Caco-2 (cell line): Measurements from ENCODE around the gene CDK11B. TPM values are rescaled to one million over a fixed set of nuclear protein-coding genes. Genes with fewer than 3 reads are reported as not detected.
"Not testable (repeated sequence)": the region's sequence is repeated elsewhere in the genome, so short reads cannot be mapped to it uniquely, and the experiment has no call there.

Experiments used
- BruUV-seq: library from RNA; stranded (reverse); fragments of 400-500 nt; replicated peaks from 2 replicates; lab custom pipeline; 2021; lab: Mats Ljungman, UMichigan
- CTCF ChIA-PET: fragments of 300-600 bp; sonication (Branson Sonifier 250); formaldehyde crosslinking; loops from one replicate; lab custom pipeline; 2022; ENCODE audit warnings: antibody characterized with exemption; lab: Charles Lee
- POLR2A ChIA-PET: fragments of 300-600 bp; sonication (Branson Sonifier 250); formaldehyde crosslinking; loops from one replicate; lab custom pipeline; 2022; ENCODE audit warnings: antibody characterized with exemption; lab: Charles Lee
- DNase-seq, 2 experiments: peaks; one replicate each; pipeline versions ENCODE4 v3.0.0 to v3.0.0-alpha.2; 2020 to 2022
- H3K27me3 ChIP-seq: replicated peaks from 2 replicates; pipeline ENCODE4 v1.6.0; 2011; ENCODE audit warnings: low read length; ENCODE audit not compliant: control insufficient read depth, insufficient read depth
- H3K36me3 ChIP-seq: 2 replicates; pipeline ENCODE4 v1.5.1; 2011; ENCODE audit warnings: low read length; ENCODE audit not compliant: control insufficient read depth, insufficient read depth
- H3K4me1 ChIP-seq: fragments of 250-450 bp; sonication (Bioruptor Pico); 2 replicates; pipeline ENCODE4 v1.5.1; 2020; ENCODE audit warnings: mild to moderate bottlenecking
- H3K4me3 ChIP-seq: 2 replicates; pipeline ENCODE4 v1.5.1; 2011; ENCODE audit warnings: low read depth, mild to moderate bottlenecking, control low read depth, low read length
- H3K9me3 ChIP-seq: fragments of 250-450 bp; sonication (Bioruptor Pico); 2 replicates; pipeline ENCODE4 v1.5.1; 2020; ENCODE audit warnings: mild to moderate bottlenecking, moderate library complexity
- H3K27ac Mint-ChIP-seq: one replicate; pipeline ENCODE4 v1.8.0; 2022; ENCODE audit warnings: mixed read lengths; ENCODE audit not compliant: unreplicated experiment
- H3K27me3 Mint-ChIP-seq: one replicate; pipeline ENCODE4 v1.8.0; 2022; ENCODE audit warnings: mixed read lengths; ENCODE audit not compliant: insufficient read depth, unreplicated experiment
- H3K36me3 Mint-ChIP-seq: one replicate; pipeline ENCODE4 v1.8.0; 2022; ENCODE audit warnings: mild to moderate bottlenecking, mixed read lengths; ENCODE audit not compliant: insufficient read depth, unreplicated experiment
- H3K4me1 Mint-ChIP-seq: one replicate; pipeline ENCODE4 v1.8.0; 2022; ENCODE audit warnings: low read depth, mixed read lengths; ENCODE audit not compliant: unreplicated experiment
- H3K4me3 Mint-ChIP-seq: one replicate; pipeline ENCODE4 v1.8.0; 2022; ENCODE audit warnings: mild to moderate bottlenecking, moderate library complexity, mixed read lengths; ENCODE audit not compliant: unreplicated experiment
- H3K9me3 Mint-ChIP-seq: one replicate; pipeline ENCODE4 v1.8.0; 2022; ENCODE audit warnings: mixed read lengths; ENCODE audit not compliant: unreplicated experiment
- intact Hi-C: fragments of 100-400 bp; cut with micrococcal nuclease; formaldehyde crosslinking; loops from one replicate; pipeline ENCODE4 v1.10.0; 2022; ENCODE audit not compliant: unreplicated experiment
- total RNA-seq: library from RNA; stranded (reverse); gene quantifications from 2 replicates; pipeline ENCODE4 v1.2.3, GENCODE V29; 2022
- TF ChIP-seq, protein P1 (sequence below), 2 experiments: fragments of 200-600 bp in 1 of 2; IDR thresholded peaks; 1 replicate in 1 of 2; 2 replicates in 1 of 2; pipeline versions ENCODE4 v1.5.1 to v1.8.0; 2011 to 2022; ENCODE audit warnings: antibody characterized with exemption in 1 of 2, control low read depth in 1 of 2, inconsistent platforms in 1 of 2, low read depth in 1 of 2, low read length in 1 of 2, mild to moderate bottlenecking in 1 of 2, moderate library complexity in 1 of 2; ENCODE audit not compliant: insufficient read depth in 1 of 2, severe bottlenecking in 1 of 2, unreplicated experiment in 1 of 2

Gene CDK11B
- total RNA-seq, 1 experiment from 2014 or later, result 30.2 TPM

DNA sequence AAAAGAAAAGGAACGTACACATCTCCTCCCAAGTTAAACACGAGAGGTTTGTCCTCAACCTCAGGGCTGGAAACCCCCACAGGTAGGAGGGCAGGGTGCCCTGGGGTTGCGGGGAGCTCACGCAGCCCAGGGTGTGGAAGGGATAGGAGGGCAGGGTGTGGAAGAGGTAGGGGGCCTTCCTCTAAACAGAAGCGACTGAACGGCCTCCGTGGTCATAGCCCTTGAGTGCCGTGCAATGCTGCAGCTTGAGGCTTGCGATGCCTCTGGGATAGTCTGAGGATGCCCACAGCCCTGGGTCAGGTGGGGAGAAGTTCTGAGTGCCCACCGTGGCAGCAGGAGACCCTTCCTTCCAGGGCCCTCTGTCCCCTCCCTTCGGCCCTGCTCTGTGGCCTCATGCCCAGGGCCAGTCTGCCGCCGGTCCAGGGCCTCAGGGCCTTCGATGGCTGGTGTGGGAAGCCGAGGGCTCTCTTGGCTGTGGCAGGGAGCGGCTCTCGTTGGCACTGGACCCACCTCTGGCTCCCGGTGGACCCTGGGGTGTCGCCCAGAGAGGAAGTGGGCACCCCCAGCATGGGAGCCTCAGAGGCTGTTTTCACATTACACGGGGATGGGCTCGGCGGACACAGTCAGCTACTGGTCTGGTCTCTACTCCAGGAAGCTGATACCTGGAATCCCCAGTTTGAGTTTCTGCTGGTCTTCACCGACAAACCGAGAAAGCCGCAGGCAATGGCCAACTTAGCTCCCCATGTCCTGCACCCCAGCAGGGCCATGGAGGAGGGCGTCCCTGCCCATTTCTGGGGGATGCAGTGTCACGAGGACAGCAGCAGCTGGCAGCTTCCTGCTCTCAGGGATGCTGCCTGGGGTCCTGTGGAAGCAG, 6.4 kb upstream of the CDK11B start:
- POLR2A ChIA-PET, result no interaction called here
- H3K27ac Mint-ChIP-seq, result no peak overlapping the region

GRCh38 chr1:1664318-1664717, 5.5 kb upstream of the CDK11B start:
- H3K9me3 ChIP-seq, H3K4me1 ChIP-seq, H3K27ac Mint-ChIP-seq, intact Hi-C loops, H3K4me3 Mint-ChIP-seq, CTCF ChIA-PET, H3K27me3 ChIP-seq, H3K4me3 ChIP-seq, H3K36me3 ChIP-seq, H3K36me3 Mint-ChIP-seq, H3K9me3 Mint-ChIP-seq, POLR2A ChIA-PET, H3K4me1 Mint-ChIP-seq, H3K27me3 Mint-ChIP-seq, BruUV-seq, DNase-seq: not testable (repeated sequence)

More for the DNA sequence above, 6.4 kb upstream of the CDK11B start:
- TF ChIP-seq, protein P1, sequence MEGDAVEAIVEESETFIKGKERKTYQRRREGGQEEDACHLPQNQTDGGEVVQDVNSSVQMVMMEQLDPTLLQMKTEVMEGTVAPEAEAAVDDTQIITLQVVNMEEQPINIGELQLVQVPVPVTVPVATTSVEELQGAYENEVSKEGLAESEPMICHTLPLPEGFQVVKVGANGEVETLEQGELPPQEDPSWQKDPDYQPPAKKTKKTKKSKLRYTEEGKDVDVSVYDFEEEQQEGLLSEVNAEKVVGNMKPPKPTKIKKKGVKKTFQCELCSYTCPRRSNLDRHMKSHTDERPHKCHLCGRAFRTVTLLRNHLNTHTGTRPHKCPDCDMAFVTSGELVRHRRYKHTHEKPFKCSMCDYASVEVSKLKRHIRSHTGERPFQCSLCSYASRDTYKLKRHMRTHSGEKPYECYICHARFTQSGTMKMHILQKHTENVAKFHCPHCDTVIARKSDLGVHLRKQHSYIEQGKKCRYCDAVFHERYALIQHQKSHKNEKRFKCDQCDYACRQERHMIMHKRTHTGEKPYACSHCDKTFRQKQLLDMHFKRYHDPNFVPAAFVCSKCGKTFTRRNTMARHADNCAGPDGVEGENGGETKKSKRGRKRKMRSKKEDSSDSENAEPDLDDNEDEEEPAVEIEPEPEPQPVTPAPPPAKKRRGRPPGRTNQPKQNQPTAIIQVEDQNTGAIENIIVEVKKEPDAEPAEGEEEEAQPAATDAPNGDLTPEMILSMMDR (IDR thresholded peaks at IDR 0.05; ENCODE audit: insufficient read depth in 1 of 2, low read depth in 1 of 2, low read length in 1 of 2, severe bottlenecking in 1 of 2, unreplicated experiment in 1 of 2), result no peak
- H3K36me3 ChIP-seq, result peaks cover 1% of the 10 kb centered on the region; the same call in 1 of the 2 replicates
- H3K4me1 ChIP-seq, result no peaks in the 10 kb centered on the region
- Mint-ChIP-seq H3K4me1 (no peaks in the 10 kb centered on the region), H3K27me3 (no peaks in the 10 kb centered on the region), H3K9me3 (no peaks in the 10 kb centered on the region), H3K4me3 (no peak overlapping the region), H3K36me3 (peaks cover 4% of the 10 kb centered on the region)
- no peaks in the 10 kb centered on the region for H3K9me3 ChIP-seq
- CTCF ChIA-PET, result no interaction called here
- no peaks in the 10 kb centered on the region for H3K27me3 ChIP-seq
- DNase-seq, result no peak
- intact Hi-C loops, result loop anchor here (5.0 kb wide), 1 partner anchor 62 kb away; no protein-coding TSS in a partner anchor
- no peak overlapping the region for H3K4me3 ChIP-seq
- BruUV-seq, result no TSS peak

GRCh38 chr1:1662830-1663560, 4.2 kb upstream of the CDK11B start:
- intact Hi-C loops, DNase-seq, H3K9me3 Mint-ChIP-seq, H3K4me1 ChIP-seq, H3K4me3 Mint-ChIP-seq, H3K27me3 Mint-ChIP-seq, H3K4me1 Mint-ChIP-seq, H3K27me3 ChIP-seq, H3K27ac Mint-ChIP-seq, H3K9me3 ChIP-seq, CTCF ChIA-PET, H3K4me3 ChIP-seq, H3K36me3 ChIP-seq, BruUV-seq, POLR2A ChIA-PET: not testable (repeated sequence)
- H3K36me3 Mint-ChIP-seq, result peaks cover 13% of the 10 kb centered on the region

- H3K4me3 ChIP-seq, H3K27ac Mint-ChIP-seq, DNase-seq, intact Hi-C loops, H3K4me3 Mint-ChIP-seq, H3K4me1 ChIP-seq, H3K27me3 Mint-ChIP-seq, H3K9me3 ChIP-seq, POLR2A ChIA-PET, H3K27me3 ChIP-seq, CTCF ChIA-PET, H3K9me3 Mint-ChIP-seq, H3K4me1 Mint-ChIP-seq, BruUV-seq, H3K36me3 ChIP-seq: not testable (repeated sequence)
- H3K36me3 Mint-ChIP-seq, result peaks cover 11% of the 10 kb centered on the region
Observed at GRCh38 chr1:1662392-1662791, 3.6 kb upstream of the CDK11B start.

- H3K27me3 ChIP-seq, BruUV-seq, H3K4me3 Mint-ChIP-seq, H3K9me3 ChIP-seq, H3K27ac Mint-ChIP-seq, H3K4me1 ChIP-seq, H3K4me1 Mint-ChIP-seq, H3K36me3 ChIP-seq, H3K27me3 Mint-ChIP-seq, H3K9me3 Mint-ChIP-seq, CTCF ChIA-PET, H3K4me3 ChIP-seq, DNase-seq, POLR2A ChIA-PET: not testable (repeated sequence)
- intact Hi-C loops, result loop anchor here (5.0 kb wide), 1 partner anchor 69 kb away; no protein-coding TSS in a partner anchor
- H3K36me3 Mint-ChIP-seq, result peaks cover 65% of the 10 kb centered on the region
Observed at GRCh38 chr1:1648265-1648664, 10.5 kb downstream of the CDK11B start.
